Stimulated activated memory B cell treated with anti-CD40 and anti-IgM and Interleukin-4, amounts not matched to agents 10 μg/mL and 1 μg/mL and 100 μg/mL, for 72 hours (primary cell): ENCODE data around the gene HPS3.
"Not testable (repeated sequence)": the region's sequence is repeated elsewhere in the genome, so short reads cannot be mapped to it uniquely, and the experiment has no call there.

Experiments
- ATAC-seq: fragments of 150-1000 bp; cut with Tn5 transposase; 2 replicates; pipeline ENCODE4 v1.10.0; 2021
- H3K27ac Mint-ChIP-seq: one replicate; pipeline ENCODE4 v1.8.0; 2022; ENCODE audit warnings: mild to moderate bottlenecking, mixed read lengths
- H3K27me3 Mint-ChIP-seq: one replicate; pipeline ENCODE4 v1.8.0; 2022; ENCODE audit warnings: mixed read lengths
- H3K36me3 Mint-ChIP-seq: one replicate; pipeline ENCODE4 v1.8.0; 2022; ENCODE audit warnings: mixed read lengths
- H3K4me1 Mint-ChIP-seq: one replicate; pipeline ENCODE4 v1.8.0; 2022; ENCODE audit warnings: mixed read lengths
- H3K4me3 Mint-ChIP-seq: one replicate; pipeline ENCODE4 v1.8.0; 2022; ENCODE audit warnings: mild to moderate bottlenecking, moderate library complexity, mixed read lengths
- H3K9me3 Mint-ChIP-seq: one replicate; pipeline ENCODE4 v1.8.0; 2022; ENCODE audit warnings: mixed read lengths

The HPS3 gene

GRCh38 chr3:149196805-149197592, 67.6 kb downstream of the HPS3 start:
- H3K4me1 Mint-ChIP-seq, H3K36me3 Mint-ChIP-seq, H3K4me3 Mint-ChIP-seq, ATAC-seq, H3K27me3 Mint-ChIP-seq, H3K27ac Mint-ChIP-seq, H3K9me3 Mint-ChIP-seq: not testable (repeated sequence)

GRCh38 chr3:149197669-149198068, 68.2 kb downstream of the HPS3 start:
- Mint-ChIP-seq H3K27me3 (no peaks in the 10 kb centered on the region), H3K4me1 (no peaks in the 10 kb centered on the region)

GRCh38 chr3:149198611-149199010, 69.2 kb downstream of the HPS3 start:
- Mint-ChIP-seq H3K27me3 (no peaks in the 10 kb centered on the region), H3K27ac (no peak overlapping the region), H3K4me3 (no peak overlapping the region), H3K4me1 (peaks cover 5% of the 10 kb centered on the region), H3K9me3 (no peaks in the 10 kb centered on the region), H3K36me3 (no peaks in the 10 kb centered on the region)
- ATAC-seq, result no peak

More at GRCh38 chr3:149197669-149198068, 68.2 kb downstream of the HPS3 start:
- Mint-ChIP-seq H3K27ac (no peak overlapping the region), H3K4me3 (no peak overlapping the region), H3K36me3 (no peaks in the 10 kb centered on the region), H3K9me3 (no peaks in the 10 kb centered on the region)
- no peak for ATAC-seq

- Mint-ChIP-seq H3K27me3 (no peaks in the 10 kb centered on the region), H3K4me1 (peaks cover 13% of the 10 kb centered on the region), H3K9me3 (no peaks in the 10 kb centered on the region)
Measured at GRCh38 chr3:149199474-149199873, 70.0 kb downstream of the HPS3 start.

DNA sequence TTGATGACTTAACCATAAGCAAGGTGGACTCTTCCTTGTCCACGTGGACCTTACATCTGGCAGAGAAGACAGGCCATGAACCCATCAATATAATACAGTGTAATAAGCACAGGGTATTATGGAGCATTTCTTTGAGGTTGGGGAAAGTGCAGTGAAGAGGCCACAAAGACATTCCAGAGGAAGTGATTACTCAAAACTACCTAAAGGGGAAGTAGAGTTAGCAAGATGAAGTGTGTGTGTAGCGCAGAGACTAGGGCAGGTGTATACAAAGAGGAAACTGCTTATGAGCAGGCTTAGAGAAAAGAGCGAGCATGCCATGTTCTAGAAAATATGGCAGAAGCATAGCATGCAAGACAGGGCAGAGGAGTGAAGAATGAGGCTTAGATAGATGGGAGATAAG, 74.3 kb downstream of the HPS3 start:
- Mint-ChIP-seq H3K9me3 (no peaks in the 10 kb centered on the region), H3K36me3 (no peaks in the 10 kb centered on the region), H3K27me3 (no peaks in the 10 kb centered on the region), H3K4me3 (no peak overlapping the region), H3K27ac (peak overlapping the region; percentile 36), H3K4me1 (peaks cover 18% of the 10 kb centered on the region)
- peak; percentile 98 for ATAC-seq

More at GRCh38 chr3:149199474-149199873, 70.0 kb downstream of the HPS3 start:
- H3K27ac Mint-ChIP-seq, result no peak overlapping the region
- ATAC-seq, result no peak
- no peak overlapping the region for H3K4me3 Mint-ChIP-seq
- H3K36me3 Mint-ChIP-seq, result no peaks in the 10 kb centered on the region

DNA sequence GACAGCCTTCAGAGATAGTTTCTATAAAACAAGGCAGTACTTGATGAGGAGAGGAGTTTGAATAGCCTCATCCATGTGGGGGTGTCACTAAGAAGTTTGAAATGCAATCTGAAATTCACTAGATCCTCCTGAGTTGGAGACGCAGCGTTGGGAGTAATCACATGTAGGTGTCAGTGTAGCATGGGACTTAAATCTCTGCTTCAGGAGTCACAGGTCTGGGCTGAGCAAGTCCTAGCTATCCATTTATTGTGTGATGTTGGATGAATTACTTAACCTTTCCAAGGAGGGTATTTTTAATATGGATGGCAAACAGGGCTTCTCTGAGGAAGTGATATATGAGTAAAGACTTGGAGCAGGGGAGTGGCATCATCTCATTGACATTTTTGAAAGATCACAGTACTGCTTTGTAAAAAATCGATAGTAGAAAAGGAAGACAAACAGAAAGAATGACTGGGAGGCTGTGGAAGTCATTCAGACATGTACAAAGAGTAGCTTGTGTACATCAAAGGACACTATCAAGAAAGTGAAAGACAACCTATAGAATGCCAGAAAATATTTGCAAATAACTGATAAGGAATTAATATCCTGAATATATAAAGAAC, 75.1 kb downstream of the HPS3 start:
- Mint-ChIP-seq H3K4me1 (peaks cover 18% of the 10 kb centered on the region), H3K27ac (peak overlapping the region; percentile 36), H3K36me3 (no peaks in the 10 kb centered on the region), H3K27me3 (no peaks in the 10 kb centered on the region), H3K9me3 (no peaks in the 10 kb centered on the region), H3K4me3 (no peak overlapping the region)
- ATAC-seq, result no peak

DNA sequence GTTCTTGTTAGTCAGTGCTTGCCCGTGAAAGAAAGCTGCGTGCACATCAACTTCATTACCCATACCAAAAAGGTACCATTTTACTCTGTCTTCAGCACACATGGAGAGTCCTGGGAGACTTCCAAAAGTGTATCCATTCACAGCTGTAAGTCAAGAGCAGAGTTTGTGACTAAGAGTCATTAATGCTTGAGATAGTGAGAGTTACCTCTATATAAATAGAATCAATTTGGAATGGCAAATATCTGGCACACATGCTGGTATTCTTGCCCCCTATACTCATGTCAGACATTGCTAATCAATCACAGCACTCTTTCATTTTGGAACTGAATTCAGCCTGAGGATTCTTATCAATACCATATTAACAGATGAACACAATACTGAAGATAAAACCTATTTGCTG, 78.0 kb downstream of the HPS3 start:
- ATAC-seq, result no peak
- Mint-ChIP-seq H3K27ac (no peak overlapping the region), H3K9me3 (no peaks in the 10 kb centered on the region), H3K27me3 (no peaks in the 10 kb centered on the region), H3K36me3 (no peaks in the 10 kb centered on the region), H3K4me1 (peaks cover 18% of the 10 kb centered on the region), H3K4me3 (no peak overlapping the region)

DNA sequence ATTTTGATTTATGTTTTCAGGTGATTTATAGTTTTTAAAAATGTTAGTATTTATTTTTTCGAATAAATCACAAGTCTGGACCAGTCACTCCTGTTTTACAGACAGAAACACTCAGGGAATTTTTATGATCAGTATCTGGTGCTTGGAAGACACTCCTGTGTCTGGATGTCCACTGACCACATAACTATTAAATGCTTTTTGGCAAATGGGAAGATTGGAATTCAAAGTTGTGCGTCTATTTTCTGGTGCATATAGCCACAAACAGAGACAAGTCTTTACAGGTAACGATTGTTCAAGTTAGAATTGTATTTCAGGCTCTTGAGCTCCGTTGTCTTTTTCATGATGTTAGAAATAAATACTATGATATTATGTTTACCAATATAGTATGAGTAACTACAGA, 80.0 kb downstream of the HPS3 start:
- no peaks in the 10 kb centered on the region for H3K27me3 Mint-ChIP-seq

DNA sequence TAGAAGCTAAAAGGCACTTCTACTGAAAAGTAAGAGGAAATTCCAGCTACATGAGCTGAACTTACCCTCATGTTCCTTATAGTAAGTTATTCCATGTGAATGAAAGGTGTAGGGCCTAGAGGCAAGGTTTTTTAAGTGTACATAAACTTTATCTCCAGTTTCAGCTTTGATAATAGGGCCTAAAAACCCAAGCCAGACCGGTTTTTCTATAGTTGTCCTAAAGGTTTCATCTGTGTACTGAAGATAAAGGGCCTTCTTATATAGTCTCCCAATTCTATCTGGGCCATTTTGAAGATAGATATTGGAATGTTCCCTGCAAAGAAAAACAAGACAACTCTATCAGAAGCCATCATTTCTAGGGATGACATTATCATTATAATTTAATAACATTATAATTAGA, 82.9 kb downstream of the HPS3 start:
- Mint-ChIP-seq H3K9me3 (no peaks in the 10 kb centered on the region), H3K4me1 (no peaks in the 10 kb centered on the region), H3K4me3 (no peak overlapping the region), H3K27me3 (no peaks in the 10 kb centered on the region), H3K27ac (no peak overlapping the region), H3K36me3 (no peaks in the 10 kb centered on the region)
- no peak for ATAC-seq

More for the DNA sequence above, 80.0 kb downstream of the HPS3 start:
- no peak overlapping the region for H3K4me3 Mint-ChIP-seq
- H3K36me3 Mint-ChIP-seq, result no peaks in the 10 kb centered on the region
- no peaks in the 10 kb centered on the region for H3K9me3 Mint-ChIP-seq
- H3K4me1 Mint-ChIP-seq, result peaks cover 5% of the 10 kb centered on the region
- ATAC-seq, result no peak
- no peak overlapping the region for H3K27ac Mint-ChIP-seq

DNA sequence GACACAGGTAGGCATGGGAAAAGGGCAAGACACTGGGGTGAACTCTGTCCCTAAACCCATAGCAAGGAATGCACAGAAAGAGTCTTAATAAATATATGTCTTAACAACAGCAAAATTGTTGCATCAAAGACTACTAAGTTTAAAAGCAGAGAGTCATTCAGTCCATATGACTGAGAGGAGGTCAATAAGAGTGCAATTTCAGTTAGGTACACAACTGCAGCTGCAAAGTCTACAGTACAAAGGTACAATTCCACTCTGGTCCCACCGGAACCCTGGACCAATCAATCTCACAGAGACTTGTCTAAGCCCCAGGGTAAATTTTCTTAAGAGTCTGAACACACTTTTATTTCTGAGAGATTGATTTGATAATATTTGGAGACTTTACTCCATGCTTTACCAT, 85.3 kb downstream of the HPS3 start:
- Mint-ChIP-seq H3K4me3 (no peak overlapping the region), H3K27me3 (no peaks in the 10 kb centered on the region), H3K4me1 (no peaks in the 10 kb centered on the region), H3K27ac (no peak overlapping the region), H3K36me3 (no peaks in the 10 kb centered on the region), H3K9me3 (peaks cover 3% of the 10 kb centered on the region)
- ATAC-seq, result no peak

GRCh38 chr3:149215515-149215914, 86.1 kb downstream of the HPS3 start:
- no peak for ATAC-seq
- no peak overlapping the region for H3K27ac Mint-ChIP-seq
- H3K36me3 Mint-ChIP-seq, result no peaks in the 10 kb centered on the region
- no peaks in the 10 kb centered on the region for H3K27me3 Mint-ChIP-seq
- no peak overlapping the region for H3K4me3 Mint-ChIP-seq
- no peaks in the 10 kb centered on the region for H3K4me1 Mint-ChIP-seq
- peaks cover 3% of the 10 kb centered on the region for H3K9me3 Mint-ChIP-seq

DNA sequence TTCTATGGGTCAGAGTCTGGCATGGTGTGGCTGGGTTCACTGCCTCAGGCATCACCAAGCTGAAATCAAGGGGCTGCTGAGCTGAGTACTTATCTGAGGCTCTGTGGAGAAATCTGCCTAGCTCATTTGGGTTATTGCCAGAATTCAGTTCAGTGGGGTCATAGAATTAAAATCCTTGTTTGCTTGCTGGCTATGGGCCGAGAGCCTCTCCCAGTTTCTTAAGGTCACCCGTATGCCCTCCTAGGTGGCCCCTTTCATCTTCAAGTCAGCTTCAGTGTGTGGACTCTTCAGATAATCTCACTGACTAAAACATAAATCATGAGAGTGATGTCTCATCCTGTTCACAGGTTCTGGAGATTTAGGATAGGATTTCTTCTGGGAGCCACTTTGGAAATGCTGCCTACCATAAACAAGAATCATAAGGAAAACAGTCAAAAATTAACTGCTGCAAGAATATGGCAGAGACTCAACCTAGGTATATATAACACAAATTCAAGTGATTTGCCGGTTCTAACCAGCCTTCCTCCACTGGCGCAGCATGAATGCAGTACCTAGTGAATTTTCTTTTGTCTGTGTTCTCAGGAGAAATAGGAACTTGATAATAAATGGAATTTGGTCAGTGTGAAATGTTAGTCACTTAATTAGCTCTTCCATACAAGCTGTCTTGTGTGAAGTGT, 86.9 kb downstream of the HPS3 start:
- no peak for ATAC-seq
- no peaks in the 10 kb centered on the region for H3K4me1 Mint-ChIP-seq
- H3K27me3 Mint-ChIP-seq, result no peaks in the 10 kb centered on the region
- H3K9me3 Mint-ChIP-seq, result peaks cover 3% of the 10 kb centered on the region
- H3K4me3 Mint-ChIP-seq, result no peak overlapping the region
- no peak overlapping the region for H3K27ac Mint-ChIP-seq
- no peaks in the 10 kb centered on the region for H3K36me3 Mint-ChIP-seq

- ATAC-seq, result no peak
- peaks cover 3% of the 10 kb centered on the region for H3K9me3 Mint-ChIP-seq
- H3K36me3 Mint-ChIP-seq, result no peaks in the 10 kb centered on the region
- H3K4me3 Mint-ChIP-seq, result no peak overlapping the region
- no peaks in the 10 kb centered on the region for H3K4me1 Mint-ChIP-seq
- no peaks in the 10 kb centered on the region for H3K27me3 Mint-ChIP-seq
- H3K27ac Mint-ChIP-seq, result no peak overlapping the region
Measured at GRCh38 chr3:149217347-149217746, 87.9 kb downstream of the HPS3 start.

DNA sequence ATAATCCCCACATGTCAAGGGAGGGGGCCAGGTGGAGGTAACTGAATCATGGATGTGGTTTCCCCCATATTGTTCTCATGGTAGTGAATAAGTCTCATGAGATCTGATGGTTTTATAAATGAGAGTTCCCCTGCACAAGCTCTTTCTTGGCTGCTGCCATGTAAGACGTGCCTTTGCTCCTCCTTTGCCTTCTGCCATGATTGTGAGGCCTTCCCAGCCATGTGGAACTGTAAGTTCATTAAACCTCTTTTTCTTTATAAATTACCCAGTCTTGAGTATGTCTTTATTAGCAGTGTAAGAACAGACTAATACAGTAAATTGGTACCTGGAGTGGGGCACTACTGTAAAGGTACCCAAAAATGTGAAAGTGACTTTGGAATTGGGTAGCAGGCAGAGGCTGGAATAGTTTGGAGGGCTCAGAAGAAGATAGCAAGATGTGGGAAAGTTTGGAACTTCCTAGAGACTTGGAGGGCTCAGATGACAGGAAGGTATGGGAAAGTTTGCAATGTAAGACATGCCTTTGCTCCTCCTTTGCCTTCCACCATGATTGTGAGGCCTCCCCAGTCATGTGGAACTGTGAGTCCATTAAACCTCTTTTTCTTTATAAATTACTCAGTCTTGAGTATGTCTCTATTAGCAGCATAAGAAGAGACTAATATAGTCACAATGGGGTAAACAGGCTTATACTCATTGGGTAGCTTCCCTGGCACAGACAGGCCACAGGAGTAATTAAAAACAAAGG, 90.1 kb downstream of the HPS3 start:
- not testable (repeated sequence) for H3K36me3 Mint-ChIP-seq, H3K9me3 Mint-ChIP-seq, H3K27me3 Mint-ChIP-seq, H3K27ac Mint-ChIP-seq, H3K4me3 Mint-ChIP-seq, H3K4me1 Mint-ChIP-seq, ATAC-seq

- Mint-ChIP-seq H3K4me1 (peaks cover 23% of the 10 kb centered on the region), H3K9me3 (peaks cover 3% of the 10 kb centered on the region), H3K27me3 (no peaks in the 10 kb centered on the region), H3K36me3 (no peaks in the 10 kb centered on the region), H3K4me3 (no peak within 1 kb of the TSS), H3K27ac (no peak within 1 kb of the TSS)
- no peak for ATAC-seq
Measured at GRCh38 chr3:149221783-149222517, 92.5 kb downstream of the HPS3 start, which contains the start of gene CP. TSS of gene CP (minus strand) at chr3:149221829. CDS start at chr3:149221792, 37 bp downstream.
